Endothelial cell of umbilical vein (primary cell): ENCODE data around the gene CNNM2. TPM values are rescaled to one million over a fixed set of nuclear protein-coding genes. Genes with fewer than 3 reads are reported as not detected.

Experiments
- BruUV-seq: library from RNA; stranded (reverse); fragments of 400-500 nt; replicated peaks from 2 replicates; lab custom pipeline; 2021; lab: Mats Ljungman, UMichigan
- CTCF ChIA-PET: fragments of 300-600, 350-600 bp; sonication (Branson Sonifier 250); formaldehyde crosslinking; loops from one replicate; lab custom pipeline; 2021; ENCODE audit warnings: antibody characterized with exemption, inconsistent platforms; lab: Charles Lee
- POLR2A ChIA-PET: fragments of 300-600, 350-600 bp; sonication (Branson Sonifier 250); formaldehyde crosslinking; loops from one replicate; lab custom pipeline; 2021; ENCODE audit warnings: antibody characterized with exemption, inconsistent platforms; lab: Charles Lee
- DNase-seq: peaks from one replicate; pipeline ENCODE4 v3.0.0-alpha.2; 2011; ENCODE audit warnings: low read depth, low spot score
- FAIRE-seq: peaks from 2 replicates; lab custom pipeline; 2011; peaks lifted over from hg19 to GRCh38; lab: Jason Lieb, UNC
- H2AFZ ChIP-seq: 2 replicates; pipeline ENCODE4 v1.6.0; 2012; ENCODE audit warnings: low read depth, low read length, control low read depth, inconsistent platforms
- H3K27ac ChIP-seq: 2 replicates; pipeline ENCODE4 v1.5.1; 2011; ENCODE audit warnings: low read depth, mild to moderate bottlenecking, control low read depth, low read length, moderate library complexity; ENCODE audit not compliant: insufficient read depth
- H3K27me3 ChIP-seq, 2 experiments: 2 replicates each; pipeline versions ENCODE4 v1.6.0 to v1.6.1; 2011; ENCODE audit warnings: low read length in 2 of 2, mixed read lengths in 1 of 2; ENCODE audit not compliant: control insufficient read depth in 2 of 2, insufficient read depth in 2 of 2
- H3K36me3 ChIP-seq, 2 experiments: 2 replicates in 1 of 2; 3 replicates in 1 of 2; pipeline ENCODE4 v1.5.1; 2011; ENCODE audit warnings: low read length in 2 of 2, mild to moderate bottlenecking in 1 of 2, moderate library complexity in 1 of 2; ENCODE audit not compliant: control insufficient read depth in 2 of 2, insufficient read depth in 2 of 2; ENCODE audit errors: extremely low read depth in 1 of 2
- H3K4me1 ChIP-seq: 3 replicates; pipeline ENCODE4 v1.5.1; 2011; ENCODE audit warnings: mild to moderate bottlenecking, low read length; ENCODE audit not compliant: control insufficient read depth, insufficient read depth; ENCODE audit errors: extremely low read depth
- H3K4me2 ChIP-seq: 2 replicates; pipeline ENCODE4 v1.6.1; 2011; ENCODE audit warnings: low read length, control low read depth, mixed read lengths; ENCODE audit not compliant: insufficient read depth
- H3K4me3 ChIP-seq, 3 experiments: fragments of 200-600 bp in 1 of 3; sonication (generic), shearing (Covaris generic) in 1 of 3; replicated peaks in 1 of 3; 2 replicates each; pipeline ENCODE4 v1.5.1; 2011 to 2016; ENCODE audit warnings: control low read depth in 3 of 3, low read length in 3 of 3, mild to moderate bottlenecking in 2 of 3, inconsistent platforms in 1 of 3, low read depth in 1 of 3, moderate library complexity in 1 of 3; ENCODE audit not compliant: insufficient read depth in 1 of 3
- H3K79me2 ChIP-seq: 2 replicates; pipeline ENCODE4 v1.6.0; 2012; ENCODE audit warnings: low read length, inconsistent platforms; ENCODE audit not compliant: control insufficient read depth, insufficient read depth
- H3K9ac ChIP-seq: replicated peaks from 2 replicates; pipeline ENCODE3; 2011; ENCODE audit warnings: low read length, control low read depth; ENCODE audit not compliant: insufficient read depth; ENCODE audit errors: extremely low read depth
- H3K9me1 ChIP-seq: replicated peaks from 3 replicates; pipeline ENCODE4 v1.6.0; 2011; ENCODE audit warnings: mild to moderate bottlenecking, low read length; ENCODE audit not compliant: control insufficient read depth, insufficient read depth; ENCODE audit errors: extremely low read depth
- H3K9me3 ChIP-seq: replicated peaks from 2 replicates; pipeline ENCODE4 v1.5.1; 2012; ENCODE audit warnings: low read length, inconsistent platforms; ENCODE audit not compliant: control insufficient read depth, insufficient read depth
- H4K20me1 ChIP-seq: replicated peaks from 2 replicates; pipeline ENCODE3; 2011; ENCODE audit warnings: mild to moderate bottlenecking, low read length; ENCODE audit not compliant: control insufficient read depth, insufficient read depth; ENCODE audit errors: extremely low read depth
- CTCF ChIP-seq, 2 donors: IDR thresholded peaks; 1 replicate in 1 of 2; 2 replicates in 1 of 2; pipeline ENCODE4 v1.5.1; 2011; ENCODE audit warnings: low read length in 2 of 2, mild to moderate bottlenecking in 2 of 2, moderate library complexity in 2 of 2, control low read depth in 1 of 2, inconsistent platforms in 1 of 2, low read depth in 1 of 2; ENCODE audit not compliant: insufficient read depth in 1 of 2; ENCODE audit errors: extremely low read depth in 1 of 2
- EZH2 ChIP-seq: IDR thresholded peaks from 2 replicates; pipeline ENCODE4 v1.6.1; 2012; ENCODE audit warnings: borderline replicate concordance, low read depth, mild to moderate bottlenecking, moderate library complexity, low read length, inconsistent platforms; ENCODE audit not compliant: severe bottlenecking
- FOS ChIP-seq: IDR thresholded peaks from 2 replicates; pipeline ENCODE4 v1.6.1; 2011; ENCODE audit warnings: mild to moderate bottlenecking, low read length, moderate library complexity, borderline replicate concordance; ENCODE audit not compliant: insufficient read depth
- GATA2 ChIP-seq: IDR thresholded peaks from 2 replicates; pipeline ENCODE4 v1.7.0; 2011; ENCODE audit warnings: low read depth, mild to moderate bottlenecking, moderate library complexity, mixed read lengths, low read length; ENCODE audit not compliant: insufficient read length, insufficient read depth
- JUN ChIP-seq: IDR thresholded peaks from 2 replicates; pipeline ENCODE4 v1.6.1; 2011; ENCODE audit warnings: borderline replicate concordance, low read depth; ENCODE audit not compliant: insufficient read length, insufficient read depth
- MAX ChIP-seq: IDR thresholded peaks from 2 replicates; pipeline ENCODE4 v1.6.1; 2011; ENCODE audit not compliant: insufficient read depth, insufficient read length
- MYC ChIP-seq: IDR thresholded peaks from one replicate; pipeline ENCODE4 v1.6.1; 2011; ENCODE audit warnings: mild to moderate bottlenecking, low read depth, low read length
- POLR2A ChIP-seq: IDR thresholded peaks from 2 replicates; pipeline ENCODE4 v1.6.1; 2012; ENCODE audit warnings: low read depth, mild to moderate bottlenecking, control low read depth, low read length
- POLR2AphosphoS5 ChIP-seq: IDR thresholded peaks from 2 replicates; pipeline ENCODE4 v1.6.1; 2012; ENCODE audit warnings: low read depth, mild to moderate bottlenecking, control low read depth, low read length, moderate library complexity; ENCODE audit not compliant: insufficient read depth
- dilution Hi-C: fragments of 300-500 bp; cut with MboI; formaldehyde crosslinking; loops from one replicate; pipeline ENCODE4 v1.15.0; 2019; ENCODE audit warnings: low sequenced_read_pairs; ENCODE audit not compliant: extremely low pct_ligation_motif_present
- intact Hi-C: fragments of 100-400 bp; cut with micrococcal nuclease; formaldehyde crosslinking; loops from one replicate; pipeline ENCODE4 v1.10.0; 2022
- polyA plus RNA-seq, 4 experiments: library from polyadenylated mRNA; depleted of rRNA in 3 of 4; stranded (reverse) in 3 of 4; unstranded in 1 of 4; fragments of >200 nt; gene quantifications; 2 replicates each; pipeline versions ENCODE4 v1.2.1 to v1.2.3, GENCODE V29; 2011 to 2012; ENCODE audit warnings: missing spikeins in 1 of 4
- total RNA-seq: library from RNA; stranded (reverse); gene quantifications from 2 replicates; pipeline ENCODE4 v1.2.3, GENCODE V29; 2021

CNNM2 gene
- total and polyA plus RNA-seq, 2 donors (not counting 3 experiments of a cell fraction or from before 2014, with no cell fraction given) = 1.9 to 3.0 TPM

GRCh38 chr10:102959360-102959759, 41.3 kb downstream of the CNNM2 start:
- H3K4me1 ChIP-seq = peaks cover 2% of the 10 kb centered on the region
- ChIA-PET CTCF (interaction anchor here (0.6 kb wide), 1 partner anchor 56 kb away, joined by 3 read pairs; no protein-coding TSS in a partner anchor), POLR2A (no interaction called here)
- dilution Hi-C loops (no loop called here), intact Hi-C loops (no loop called here)
- H3K4me2 ChIP-seq = no peak overlapping the region
- DNase-seq (no peak), FAIRE-seq (no peak)
- H3K9me1 ChIP-seq = no peaks in the 10 kb centered on the region
- no TSS peak for BruUV-seq
- H3K9ac ChIP-seq = no peak overlapping the region
- no peaks in the 10 kb centered on the region for H3K27me3 ChIP-seq
- H4K20me1 ChIP-seq = no peaks in the 10 kb centered on the region
- no peaks in the 10 kb centered on the region for H3K36me3 ChIP-seq
- no peaks in the 10 kb centered on the region for H3K9me3 ChIP-seq
- no peak overlapping the region for H3K4me3 ChIP-seq
- H3K79me2 ChIP-seq = no peaks in the 10 kb centered on the region
- H2AFZ ChIP-seq = no peak overlapping the region
- no peak for TF ChIP-seq FOS
- no peak for TF ChIP-seq POLR2AphosphoS5
- TF ChIP-seq JUN = no peak
- no peak for TF ChIP-seq GATA2
- no peak for TF ChIP-seq MYC
- TF ChIP-seq POLR2A = no peak
- TF ChIP-seq MAX = no peak
- no peak for TF ChIP-seq CTCF (IDR thresholded peaks at IDR 0.05; ENCODE audit: extremely low read depth in 1 of 2, insufficient read depth in 1 of 2, low read depth in 1 of 2, low read length in 2 of 2)
- no peak for TF ChIP-seq EZH2
- no peak overlapping the region for H3K27ac ChIP-seq
